ENCODE results near the gene ZC3H12C. TPM values are rescaled to one million over a fixed set of nuclear protein-coding genes. Genes with fewer than 3 reads are reported as not detected.

The ZC3H12C gene
- total RNA-seq, 1 donor from 2014 or later = 5.0 TPM

GRCh38 chr11:110160016-110160415 lies 66.8 kb downstream of the ZC3H12C start:
- no peak for TF ChIP-seq CTCF (conservative IDR thresholded peaks at IDR 0.05; ENCODE audit: low read depth, low read length)
- DNase-seq (ENCODE audit: low read depth) = no peak
- no peak overlapping the region for H3K4me3 ChIP-seq (ENCODE audit: low read depth, low read length)

GRCh38 chr11:110160437-110160836 lies 67.2 kb downstream of the ZC3H12C start:
- no peak for TF ChIP-seq CTCF (conservative IDR thresholded peaks at IDR 0.05; ENCODE audit: low read depth, low read length)
- H3K4me3 ChIP-seq (ENCODE audit: low read depth, low read length) = no peak overlapping the region
- no peak for DNase-seq (ENCODE audit: low read depth)

GRCh38 chr11:110161061-110161460 lies 67.9 kb downstream of the ZC3H12C start:
- no peak for TF ChIP-seq CTCF (conservative IDR thresholded peaks at IDR 0.05; ENCODE audit: low read depth, low read length)
- no peak overlapping the region for H3K4me3 ChIP-seq (ENCODE audit: low read depth, low read length)
- no peak for DNase-seq (ENCODE audit: low read depth)

- no peak overlapping the region for H3K4me3 ChIP-seq (ENCODE audit: low read depth, low read length)
- TF ChIP-seq CTCF (conservative IDR thresholded peaks at IDR 0.05; ENCODE audit: low read depth, low read length) = no peak
- no peak for DNase-seq (ENCODE audit: low read depth)
Measured at GRCh38 chr11:110162216-110162615, 69.0 kb downstream of the ZC3H12C start.

- no peak for DNase-seq (ENCODE audit: low read depth)
- H3K4me3 ChIP-seq (ENCODE audit: low read depth, low read length) = no peak overlapping the region
- no peak for TF ChIP-seq CTCF (conservative IDR thresholded peaks at IDR 0.05; ENCODE audit: low read depth, low read length)
Measured at GRCh38 chr11:110165039-110165925, 72.1 kb downstream of the ZC3H12C start.

GRCh38 chr11:110168033-110168803 lies 75.0 kb downstream of the ZC3H12C start:
- H3K4me3 ChIP-seq (ENCODE audit: low read depth, low read length) = no peak overlapping the region
- no peak for TF ChIP-seq CTCF (conservative IDR thresholded peaks at IDR 0.05; ENCODE audit: low read depth, low read length)
- DNase-seq (ENCODE audit: low read depth) = no peak

All from epithelial cell of proximal tubule (primary cell).